Muscle layer of duodenum (tissue), 2 donors: ENCODE results near the gene S100A2.
"Not testable (repeated sequence)": the region's sequence is repeated elsewhere in the genome, so short reads cannot be mapped to it uniquely, and the experiment has no call there.

Experiments used
- H3K27ac ChIP-seq: one replicate; pipeline ENCODE4 v1.7.0; 2013; ENCODE audit warnings: mild to moderate bottlenecking, low read length
- H3K27me3 ChIP-seq: one replicate; pipeline ENCODE4 v1.7.0; 2013; ENCODE audit warnings: low read depth, mild to moderate bottlenecking, control low read depth, low read length
- H3K36me3 ChIP-seq, 2 donors: one replicate each; pipeline ENCODE4 v1.7.0; 2013; ENCODE audit warnings: low read length in 2 of 2, control low read depth in 1 of 2, mild to moderate bottlenecking in 1 of 2; ENCODE audit not compliant: insufficient read depth in 2 of 2, control insufficient read depth in 1 of 2
- H3K4me1 ChIP-seq, 2 donors: one replicate each; pipeline ENCODE4 v1.7.0; 2013; ENCODE audit warnings: low read length in 2 of 2, mild to moderate bottlenecking in 2 of 2, control low read depth in 1 of 2, moderate library complexity in 1 of 2; ENCODE audit not compliant: insufficient read depth in 2 of 2, control insufficient read depth in 1 of 2
- H3K4me3 ChIP-seq, 2 donors: one replicate each; pipeline ENCODE4 v1.7.0; 2013; ENCODE audit warnings: low read length in 2 of 2, low read depth in 1 of 2, mild to moderate bottlenecking in 1 of 2
- H3K9me3 ChIP-seq, 2 donors: one replicate each; pipeline ENCODE4 v1.7.0; 2013; ENCODE audit warnings: low read length in 2 of 2, control low read depth in 1 of 2, mild to moderate bottlenecking in 1 of 2; ENCODE audit not compliant: control insufficient read depth in 1 of 2
- donor health status: healthy.

The S100A2 gene

GRCh38 chr1:153562021-153562420 lies 3.6 kb downstream of the S100A2 start:
- H3K4me1 ChIP-seq = peaks cover 8 to 15% of the 10 kb centered on the region in 2 donors
- not testable (repeated sequence) for H3K9me3 ChIP-seq, H3K27ac ChIP-seq

GRCh38 chr1:153561466-153561985 lies 4.1 kb downstream of the S100A2 start:
- H3K27me3 ChIP-seq = no peaks in the 10 kb centered on the region
- no peaks in the 10 kb centered on the region for H3K36me3 ChIP-seq
- no peaks in the 10 kb centered on the region for H3K9me3 ChIP-seq
- peaks cover 4 to 10% of the 10 kb centered on the region in 2 donors for H3K4me1 ChIP-seq
- H3K27ac ChIP-seq = no peak overlapping the region
- H3K4me3 ChIP-seq = no peak overlapping the region

More at GRCh38 chr1:153562021-153562420, 3.6 kb downstream of the S100A2 start:
- not testable (repeated sequence) for H3K36me3 ChIP-seq, H3K27me3 ChIP-seq, H3K4me3 ChIP-seq

GRCh38 chr1:153560771-153561465 lies 4.7 kb downstream of the S100A2 start:
- no peak overlapping the region for H3K27ac ChIP-seq
- peaks cover 3 to 5% of the 10 kb centered on the region in 2 donors for H3K4me1 ChIP-seq
- H3K36me3 ChIP-seq = no peaks in the 10 kb centered on the region
- H3K27me3 ChIP-seq = no peaks in the 10 kb centered on the region
- H3K9me3 ChIP-seq = no peaks in the 10 kb centered on the region
- H3K4me3 ChIP-seq = no peak overlapping the region

- H3K36me3 ChIP-seq = no peaks in the 10 kb centered on the region
- no peaks in the 10 kb centered on the region for H3K4me1 ChIP-seq
- H3K27ac ChIP-seq = no peak overlapping the region
Observed at GRCh38 chr1:153560241-153560640, 5.4 kb downstream of the S100A2 start.

GRCh38 chr1:153557877-153558276 lies 7.8 kb downstream of the S100A2 start:
- no peak overlapping the region for H3K4me3 ChIP-seq
- no peaks in the 10 kb centered on the region for H3K36me3 ChIP-seq
- H3K9me3 ChIP-seq = no peaks in the 10 kb centered on the region
- H3K27me3 ChIP-seq = no peaks in the 10 kb centered on the region
- peaks cover 6% of the 10 kb centered on the region in 2 donors for H3K4me1 ChIP-seq
- no peak overlapping the region for H3K27ac ChIP-seq

More at GRCh38 chr1:153560241-153560640, 5.4 kb downstream of the S100A2 start:
- Histone ChIP-seq H3K9me3 (no peaks in the 10 kb centered on the region), H3K4me3 (no peak overlapping the region), H3K27me3 (no peaks in the 10 kb centered on the region)

GRCh38 chr1:153556348-153556747 lies 9.3 kb downstream of the S100A2 start:
- H3K27ac ChIP-seq = no peak overlapping the region
- H3K27me3 ChIP-seq = no peaks in the 10 kb centered on the region
- no peaks in the 10 kb centered on the region for H3K9me3 ChIP-seq
- no peak overlapping the region for H3K4me3 ChIP-seq
- peaks cover 6 to 8% of the 10 kb centered on the region in 2 donors for H3K4me1 ChIP-seq
- H3K36me3 ChIP-seq = no peaks in the 10 kb centered on the region

- Histone ChIP-seq H3K27ac (peak overlapping the region; percentile 53), H3K9me3 (no peaks in the 10 kb centered on the region), H3K4me3 (no peak overlapping the region), H3K36me3 (no peaks in the 10 kb centered on the region), H3K27me3 (no peaks in the 10 kb centered on the region), H3K4me1 (peaks cover 6 to 23% of the 10 kb centered on the region in 2 donors)
Observed at GRCh38 chr1:153553830-153554541, 11.7 kb downstream of the S100A2 start.

GRCh38 chr1:153553096-153553495 lies 12.5 kb downstream of the S100A2 start:
- Histone ChIP-seq H3K4me1 (peaks cover 9 to 32% of the 10 kb centered on the region in 2 donors), H3K36me3 (no peaks in the 10 kb centered on the region), H3K9me3 (no peaks in the 10 kb centered on the region), H3K27ac (peak overlapping the region; percentile 53), H3K4me3 (no peak overlapping the region), H3K27me3 (no peaks in the 10 kb centered on the region)

GRCh38 chr1:153552335-153552734 lies 13.3 kb downstream of the S100A2 start:
- H3K4me3 ChIP-seq = no peak overlapping the region
- H3K9me3 ChIP-seq = no peaks in the 10 kb centered on the region
- no peaks in the 10 kb centered on the region for H3K36me3 ChIP-seq
- H3K27me3 ChIP-seq = no peaks in the 10 kb centered on the region
- no peak overlapping the region for H3K27ac ChIP-seq
- peaks cover 9 to 39% of the 10 kb centered on the region in 2 donors for H3K4me1 ChIP-seq

- Histone ChIP-seq H3K4me1 (peaks cover 12 to 53% of the 10 kb centered on the region in 2 donors), H3K4me3 (no peak overlapping the region), H3K36me3 (no peaks in the 10 kb centered on the region), H3K27me3 (no peaks in the 10 kb centered on the region), H3K9me3 (no peaks in the 10 kb centered on the region), H3K27ac (no peak overlapping the region)
Observed at GRCh38 chr1:153550827-153551500, 14.7 kb downstream of the S100A2 start.

- Histone ChIP-seq H3K9me3 (no peaks in the 10 kb centered on the region), H3K4me1 (peaks cover 18 to 59% of the 10 kb centered on the region in 2 donors), H3K36me3 (no peaks in the 10 kb centered on the region), H3K4me3 (no peak overlapping the region), H3K27me3 (no peaks in the 10 kb centered on the region), H3K27ac (no peak overlapping the region)
Observed at GRCh38 chr1:153550398-153550758, 15.3 kb downstream of the S100A2 start.
